Keratinocyte (primary cell): Measurements from ENCODE around the gene LRBA.

ENCODE experiments used
- EZH2 ChIP-seq: IDR thresholded peaks from one replicate; pipeline ENCODE4 v1.6.1; 2012; ENCODE audit warnings: inconsistent platforms, mild to moderate bottlenecking, low read length, moderate library complexity
- TF ChIP-seq, protein P1 (sequence below), 3 experiments: IDR thresholded peaks in 1 of 3; conservative IDR thresholded peaks in 1 of 3; optimal IDR thresholded peaks in 1 of 3; 2 replicates in 2 of 3; 3 replicates in 1 of 3; pipeline versions ENCODE3 to v1.5.1; 2011; ENCODE audit warnings: low read length in 3 of 3, mild to moderate bottlenecking in 3 of 3, moderate library complexity in 2 of 3, control low read depth in 1 of 3, inconsistent platforms in 1 of 3; ENCODE audit not compliant: insufficient read depth in 2 of 3; ENCODE audit errors: extremely low read depth in 1 of 3

DNA sequence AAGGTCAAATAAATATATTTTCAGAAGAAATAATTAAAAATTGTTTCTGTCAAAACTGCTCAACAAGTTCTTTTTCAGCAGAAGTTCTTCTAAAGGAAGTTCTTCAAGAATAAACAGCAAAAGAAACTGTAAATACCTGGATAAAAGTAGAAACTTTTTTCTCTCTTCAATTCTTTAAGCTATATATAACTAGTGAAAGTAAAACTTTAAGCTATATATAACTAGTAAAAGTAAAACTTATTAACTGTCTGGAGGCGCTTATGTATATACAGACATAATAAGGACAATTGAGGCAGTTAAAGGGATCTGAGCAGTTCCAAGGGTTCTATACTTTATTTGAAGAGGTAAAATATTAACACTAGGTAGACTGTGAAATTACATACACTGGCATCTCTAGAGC, 126.9 kb downstream of the LRBA start:
- TF ChIP-seq, protein P1, sequence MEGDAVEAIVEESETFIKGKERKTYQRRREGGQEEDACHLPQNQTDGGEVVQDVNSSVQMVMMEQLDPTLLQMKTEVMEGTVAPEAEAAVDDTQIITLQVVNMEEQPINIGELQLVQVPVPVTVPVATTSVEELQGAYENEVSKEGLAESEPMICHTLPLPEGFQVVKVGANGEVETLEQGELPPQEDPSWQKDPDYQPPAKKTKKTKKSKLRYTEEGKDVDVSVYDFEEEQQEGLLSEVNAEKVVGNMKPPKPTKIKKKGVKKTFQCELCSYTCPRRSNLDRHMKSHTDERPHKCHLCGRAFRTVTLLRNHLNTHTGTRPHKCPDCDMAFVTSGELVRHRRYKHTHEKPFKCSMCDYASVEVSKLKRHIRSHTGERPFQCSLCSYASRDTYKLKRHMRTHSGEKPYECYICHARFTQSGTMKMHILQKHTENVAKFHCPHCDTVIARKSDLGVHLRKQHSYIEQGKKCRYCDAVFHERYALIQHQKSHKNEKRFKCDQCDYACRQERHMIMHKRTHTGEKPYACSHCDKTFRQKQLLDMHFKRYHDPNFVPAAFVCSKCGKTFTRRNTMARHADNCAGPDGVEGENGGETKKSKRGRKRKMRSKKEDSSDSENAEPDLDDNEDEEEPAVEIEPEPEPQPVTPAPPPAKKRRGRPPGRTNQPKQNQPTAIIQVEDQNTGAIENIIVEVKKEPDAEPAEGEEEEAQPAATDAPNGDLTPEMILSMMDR (optimal IDR thresholded peaks at IDR 0.05 in 1 of 3, IDR thresholded peaks at IDR 0.05 in 1 of 3, conservative IDR thresholded peaks at IDR 0.05 in 1 of 3; ENCODE audit: extremely low read depth in 1 of 3, insufficient read depth in 2 of 3, low read length in 3 of 3), result no peak
- no peak for TF ChIP-seq EZH2
